H9 (cell line): ENCODE measurements around the gene CRELD2. TPM values are rescaled to one million over a fixed set of nuclear protein-coding genes. Genes with fewer than 3 reads are reported as not detected.

ENCODE experiments used
- DNase-seq: peaks from one replicate; pipeline ENCODE4 v3.0.0-alpha.2; 2017
- H2AFZ ChIP-seq: one replicate; pipeline ENCODE4 v1.6.1; 2013; ENCODE audit warnings: mild to moderate bottlenecking, low read length, control low read depth, moderate library complexity
- H2AK5ac ChIP-seq: 2 replicates; pipeline ENCODE4 v1.6.1; 2013; ENCODE audit warnings: low read length, control low read depth, mixed read lengths; ENCODE audit not compliant: insufficient read length
- H2BK120ac ChIP-seq: one replicate; pipeline ENCODE4 v1.6.1; 2013; ENCODE audit warnings: low read depth, mild to moderate bottlenecking, low read length, control low read depth, inconsistent platforms; ENCODE audit not compliant: poor library complexity, severe bottlenecking
- H2BK12ac ChIP-seq: 2 replicates; pipeline ENCODE4 v1.6.1; 2013; ENCODE audit warnings: low read length, control low read depth, mixed read lengths, low read depth; ENCODE audit not compliant: insufficient read length
- H2BK15ac ChIP-seq: 2 replicates; pipeline ENCODE4 v1.6.1; 2013; ENCODE audit warnings: low read depth, low read length, control low read depth
- H2BK20ac ChIP-seq: one replicate; pipeline ENCODE4 v1.6.1; 2013; ENCODE audit warnings: low read depth, mild to moderate bottlenecking, low read length, control low read depth, inconsistent platforms; ENCODE audit not compliant: poor library complexity, severe bottlenecking
- H2BK5ac ChIP-seq: 2 replicates; pipeline ENCODE4 v1.6.1; 2013; ENCODE audit warnings: low read length, control low read depth, mixed read lengths; ENCODE audit not compliant: insufficient read length
- H3K14ac ChIP-seq: 2 replicates; pipeline ENCODE4 v1.6.1; 2013; ENCODE audit warnings: low read length, control low read depth; ENCODE audit not compliant: insufficient read depth
- H3K18ac ChIP-seq: 2 replicates; pipeline ENCODE4 v1.6.1; 2013; ENCODE audit warnings: low read depth, mild to moderate bottlenecking, mixed read lengths, low read length, control low read depth; ENCODE audit not compliant: insufficient read length
- H3K23ac ChIP-seq: 2 replicates; pipeline ENCODE4 v1.6.1; 2013; ENCODE audit warnings: low read length, control low read depth, mixed read lengths, low read depth; ENCODE audit not compliant: insufficient read length
- H3K23me2 ChIP-seq: 2 replicates; pipeline ENCODE4 v1.6.1; 2013; ENCODE audit warnings: low read depth, mild to moderate bottlenecking, mixed read lengths, low read length, control low read depth; ENCODE audit not compliant: insufficient read length, poor library complexity, severe bottlenecking
- H3K27ac ChIP-seq: 2 replicates; pipeline ENCODE4 v1.5.1; 2013; ENCODE audit warnings: low read length, control low read depth, mixed read lengths, low read depth; ENCODE audit not compliant: insufficient read length
- H3K27me3 ChIP-seq: 2 replicates; pipeline ENCODE4 v1.6.1; 2013; ENCODE audit warnings: low read length, control low read depth, inconsistent platforms; ENCODE audit not compliant: insufficient read depth
- H3K4ac ChIP-seq: 2 replicates; pipeline ENCODE4 v1.6.1; 2013; ENCODE audit warnings: low read depth, mild to moderate bottlenecking, control low read depth, inconsistent platforms, low read length, moderate library complexity
- H3K4me1 ChIP-seq: 2 replicates; pipeline ENCODE4 v1.6.1; 2013; ENCODE audit warnings: low read length, control low read depth, inconsistent platforms; ENCODE audit not compliant: insufficient read depth
- H3K4me2 ChIP-seq: 2 replicates; pipeline ENCODE4 v1.6.1; 2013; ENCODE audit warnings: low read length, control low read depth, mixed read lengths; ENCODE audit not compliant: insufficient read length, insufficient read depth
- H3K56ac ChIP-seq: 2 replicates; pipeline ENCODE4 v1.6.1; 2013; ENCODE audit warnings: low read depth, mild to moderate bottlenecking, mixed read lengths, low read length, control low read depth; ENCODE audit not compliant: insufficient read length
- H3K79me1 ChIP-seq: 2 replicates; pipeline ENCODE4 v1.6.1; 2013; ENCODE audit warnings: low read depth, mild to moderate bottlenecking, moderate library complexity, low read length, control low read depth, inconsistent platforms; ENCODE audit not compliant: insufficient read depth, poor library complexity, severe bottlenecking
- H3K79me2 ChIP-seq: 2 replicates; pipeline ENCODE4 v1.6.1; 2013; ENCODE audit warnings: low read length, control low read depth, inconsistent platforms; ENCODE audit not compliant: insufficient read depth
- H3K9ac ChIP-seq: 2 replicates; pipeline ENCODE4 v1.6.1; 2013; ENCODE audit warnings: low read length, control low read depth, mixed read lengths; ENCODE audit not compliant: insufficient read length; ENCODE audit errors: extremely low read depth
- H3K9me3 ChIP-seq: one replicate; pipeline ENCODE4 v1.6.1; 2013; ENCODE audit warnings: low read depth, low read length, inconsistent platforms; ENCODE audit not compliant: control insufficient read depth
- H3T11ph ChIP-seq: one replicate; pipeline ENCODE4 v1.6.1; 2013; ENCODE audit warnings: mild to moderate bottlenecking, low read length, control low read depth, inconsistent platforms
- H4K20me1 ChIP-seq: one replicate; pipeline ENCODE4 v1.6.1; 2013; ENCODE audit not compliant: control insufficient read depth, insufficient read length, insufficient read depth
- H4K5ac ChIP-seq: 2 replicates; pipeline ENCODE4 v1.6.1; 2013; ENCODE audit warnings: low read depth, mild to moderate bottlenecking, mixed read lengths, low read length, control low read depth; ENCODE audit not compliant: insufficient read length
- H4K8ac ChIP-seq: replicated peaks from 2 replicates; pipeline ENCODE4 v1.6.1; 2013; ENCODE audit warnings: low read length, control low read depth, mixed read lengths, low read depth; ENCODE audit not compliant: insufficient read length
- H4K91ac ChIP-seq: 2 replicates; pipeline ENCODE4 v1.6.1; 2013; ENCODE audit warnings: low read depth, mild to moderate bottlenecking, moderate library complexity, mixed read lengths, low read length, control low read depth; ENCODE audit not compliant: insufficient read length
- H3K27ac Mint-ChIP-seq, 3 experiments: 2 replicates in 2 of 3; 3 replicates in 1 of 3; pipeline ENCODE4 v1.8.0; 2020 to 2021; ENCODE audit warnings: mixed read lengths in 3 of 3, mild to moderate bottlenecking in 1 of 3, moderate library complexity in 1 of 3
- H3K27me3 Mint-ChIP-seq: 2 replicates; pipeline ENCODE4 v1.8.0; 2021; ENCODE audit warnings: low read depth, mild to moderate bottlenecking, moderate library complexity, mixed read lengths
- H3K36me3 Mint-ChIP-seq, 3 experiments: 2 replicates in 2 of 3; 3 replicates in 1 of 3; pipeline ENCODE4 v1.8.0; 2020 to 2021; ENCODE audit warnings: low read depth in 3 of 3, mixed read lengths in 3 of 3; ENCODE audit not compliant: insufficient read depth in 1 of 3
- H3K4me1 Mint-ChIP-seq, 2 experiments: 2 replicates each; pipeline ENCODE4 v1.8.0; 2020; ENCODE audit warnings: mixed read lengths in 2 of 2
- H3K4me3 Mint-ChIP-seq, 2 experiments: 2 replicates in 1 of 2; 3 replicates in 1 of 2; pipeline ENCODE4 v1.8.0; 2020 to 2021; ENCODE audit warnings: mild to moderate bottlenecking in 2 of 2, mixed read lengths in 2 of 2, moderate library complexity in 1 of 2
- H3K9me3 Mint-ChIP-seq, 2 experiments: 2 replicates in 1 of 2; 3 replicates in 1 of 2; pipeline ENCODE4 v1.8.0; 2020; ENCODE audit warnings: mild to moderate bottlenecking in 2 of 2, mixed read lengths in 2 of 2, moderate library complexity in 1 of 2
- CTCF ChIP-seq: fragments of 200-600 bp; sonication (generic); conservative IDR thresholded peaks from 3 replicates; pipeline ENCODE4 v1.8.0; 2021; ENCODE audit warnings: antibody characterized with exemption, mild to moderate bottlenecking
- WGBS: extraction: QIAGEN DNeasy Blood & Tissue Kit; methylation state at CpG from one replicate; pipeline ENCODE4 v1.1.7; 2013; ENCODE audit warnings: missing lambda C conversion rate, low lambda C conversion rate, mixed read lengths; ENCODE audit not compliant: insufficient read length; ENCODE audit errors: extremely low coverage; 5-methylcytosine and 5-hydroxymethylcytosine counted together
- total RNA-seq: library from RNA; stranded (reverse); gene quantifications from 2 replicates; pipeline ENCODE4 v1.2.1, GENCODE V29; 2021

The CRELD2 gene
- total RNA-seq, 1 experiment from 2014 or later, result 34.7 TPM

GRCh38 chr22:49961601-49962011, 43.2 kb downstream of the CRELD2 start:
- Histone ChIP-seq H4K91ac (no peak overlapping the region), H2BK20ac (no peak overlapping the region), H3K18ac (peak overlapping the region; percentile 37), H4K5ac (no peak overlapping the region), H3K9me3 (no peaks in the 10 kb centered on the region), H2BK12ac (no peak overlapping the region), H3T11ph (no peak overlapping the region), H3K23ac (no peak overlapping the region), H2BK5ac (no peak overlapping the region), H3K4me1 (no peaks in the 10 kb centered on the region), H3K56ac (no peak overlapping the region), H3K27ac (no peak overlapping the region), H3K79me1 (peaks cover 6% of the 10 kb centered on the region), H3K79me2 (peaks cover 3% of the 10 kb centered on the region; the same call in 1 of the 2 replicates), H3K4ac (no peak overlapping the region), H2BK120ac (no peak overlapping the region), H2AFZ (no peak overlapping the region), H3K23me2 (no peaks in the 10 kb centered on the region), H4K20me1 (no peaks in the 10 kb centered on the region), H2BK15ac (no peak overlapping the region), H3K14ac (peak overlapping the region; percentile 47), H3K27me3 (no peaks in the 10 kb centered on the region), H3K4me2 (peak overlapping the region; percentile 54), H2AK5ac (no peak overlapping the region), H4K8ac (no peak overlapping the region), H3K9ac (peak overlapping the region; percentile 77)
- Mint-ChIP-seq H3K27me3 (peaks cover 4% of the 10 kb centered on the region), H3K27ac (peak overlapping the region in 1 of 3 experiments; percentile 91; a peak in 2 of 7 replicates), H3K36me3 (peaks cover 8 to 17% (median 14%) of the 10 kb centered on the region in 3 experiments; a peak in 6 of 7 replicates), H3K4me3 (peak overlapping the region; percentile 84 to 88), H3K9me3 (no peaks in the 10 kb centered on the region), H3K4me1 (peaks cover 2 to 10% of the 10 kb centered on the region in 2 experiments; a peak in 2 of 4 replicates)
- TF ChIP-seq CTCF, result no peak
- no CpG with 5 or more reads among the region's 49 CpGs for WGBS
- DNase-seq, result peak; percentile 45
